GM12872 (cell line): ENCODE results near the gene TSPEAR.

Experiments used
- CTCF ChIP-seq: IDR thresholded peaks from 3 replicates; pipeline ENCODE4 v1.5.1; 2011; ENCODE audit warnings: low read depth, mild to moderate bottlenecking, low read length, moderate library complexity; ENCODE audit not compliant: insufficient read depth

TSPEAR gene

GRCh38 chr21:44517175-44517899 lies 194.0 kb downstream of the TSPEAR start:
- TF ChIP-seq CTCF = no peak

- TF ChIP-seq CTCF = no peak
Measured at GRCh38 chr21:44516828-44517174, 194.6 kb downstream of the TSPEAR start.

GRCh38 chr21:44516342-44516741 lies 195.0 kb downstream of the TSPEAR start:
- TF ChIP-seq CTCF = no peak

GRCh38 chr21:44515359-44516165 lies 195.8 kb downstream of the TSPEAR start:
- no peak for TF ChIP-seq CTCF

GRCh38 chr21:44514746-44515358 lies 196.5 kb downstream of the TSPEAR start:
- no peak for TF ChIP-seq CTCF

GRCh38 chr21:44514218-44514520 lies 197.2 kb downstream of the TSPEAR start:
- no peak for TF ChIP-seq CTCF

GRCh38 chr21:44513389-44514217 lies 197.8 kb downstream of the TSPEAR start:
- TF ChIP-seq CTCF = no peak
